KOPT-K1 (cell line): ENCODE measurements around the gene C1orf105.
A peak's percentile ranks its signal among the peaks of the same experiment; 100 is the strongest.
"Not testable (repeated sequence)": the region's sequence is repeated elsewhere in the genome, so short reads cannot be mapped to it uniquely, and the experiment has no call there.

Experiments
- H3K27ac ChIP-seq: fragments of 200-600 bp; sonication (generic); 2 replicates; pipeline ENCODE4 v1.5.1; 2016; ENCODE audit warnings: antibody characterized with exemption, mild to moderate bottlenecking, low read depth, low read length; ENCODE audit not compliant: poor library complexity, severe bottlenecking
- H3K36me3 ChIP-seq: fragments of 200-600 bp; sonication (generic); 2 replicates; pipeline ENCODE4 v1.5.1; 2017; ENCODE audit warnings: antibody characterized with exemption, mild to moderate bottlenecking, low read length, moderate library complexity; ENCODE audit not compliant: insufficient read depth
- H3K9me3 ChIP-seq: fragments of 200-600 bp; sonication (generic); 2 replicates; pipeline ENCODE4 v1.5.1; 2017; ENCODE audit warnings: antibody characterized with exemption, low read length, mild to moderate bottlenecking; ENCODE audit not compliant: insufficient read depth, poor library complexity, severe bottlenecking

Gene C1orf105

GRCh38 chr1:172429331-172430127 lies 9.0 kb downstream of the C1orf105 start:
- H3K36me3 ChIP-seq: no peaks in the 10 kb centered on the region
- H3K27ac ChIP-seq: no peak overlapping the region
- peaks cover 3% of the 10 kb centered on the region for H3K9me3 ChIP-seq

GRCh38 chr1:172430128-172430454 lies 9.6 kb downstream of the C1orf105 start:
- Histone ChIP-seq H3K9me3 (peaks cover 3% of the 10 kb centered on the region), H3K27ac (no peak overlapping the region), H3K36me3 (no peaks in the 10 kb centered on the region)

GRCh38 chr1:172431204-172431603 lies 10.7 kb downstream of the C1orf105 start:
- peak overlapping the region; percentile 34 for H3K27ac ChIP-seq
- H3K36me3 ChIP-seq: no peaks in the 10 kb centered on the region
- H3K9me3 ChIP-seq: no peaks in the 10 kb centered on the region

GRCh38 chr1:172431721-172432192 lies 11.3 kb downstream of the C1orf105 start:
- Histone ChIP-seq H3K9me3 (no peaks in the 10 kb centered on the region), H3K36me3 (no peaks in the 10 kb centered on the region), H3K27ac (peak overlapping the region; percentile 34)

- H3K9me3 ChIP-seq, H3K27ac ChIP-seq: not testable (repeated sequence)
- peaks cover 18% of the 10 kb centered on the region for H3K36me3 ChIP-seq
Observed at GRCh38 chr1:172437183-172437582, 16.7 kb downstream of the C1orf105 start.

- Histone ChIP-seq H3K9me3 (no peaks in the 10 kb centered on the region), H3K27ac (no peak overlapping the region), H3K36me3 (peaks cover 23% of the 10 kb centered on the region)
Observed at GRCh38 chr1:172442404-172442803, 21.9 kb downstream of the C1orf105 start.

- Histone ChIP-seq H3K36me3 (peaks cover 23% of the 10 kb centered on the region), H3K27ac (peak overlapping the region; percentile 79)
Observed at GRCh38 chr1:172442843-172443565, 22.5 kb downstream of the C1orf105 start.

GRCh38 chr1:172443666-172444453 lies 23.4 kb downstream of the C1orf105 start, which contains the start of gene PIGC:
PIGC (minus strand) TSS chr1:172444069; CDS start chr1:172442622, 1,447 bp downstream.
- peak within 1 kb of the TSS; percentile 79 for H3K27ac ChIP-seq
- peaks cover 23% of the 10 kb centered on the region for H3K36me3 ChIP-seq
- no peaks in the 10 kb centered on the region for H3K9me3 ChIP-seq

More at GRCh38 chr1:172442843-172443565, 22.5 kb downstream of the C1orf105 start:
- H3K9me3 ChIP-seq: no peaks in the 10 kb centered on the region

- H3K36me3 ChIP-seq: peaks cover 11% of the 10 kb centered on the region; the same call in 1 of the 2 replicates
- no peaks in the 10 kb centered on the region for H3K9me3 ChIP-seq
- no peak overlapping the region for H3K27ac ChIP-seq
Observed at GRCh38 chr1:172446547-172446946, 26.1 kb downstream of the C1orf105 start.

GRCh38 chr1:172447641-172448040 lies 27.2 kb downstream of the C1orf105 start:
- Histone ChIP-seq H3K36me3 (0 out of 2 replicates have a peak, but pooled peaks cover under 1% of the 10 kb centered on the region), H3K27ac (no peak overlapping the region), H3K9me3 (no peaks in the 10 kb centered on the region)

- Histone ChIP-seq H3K9me3 (no peaks in the 10 kb centered on the region), H3K36me3 (no peaks in the 10 kb centered on the region), H3K27ac (no peak overlapping the region)
Observed at GRCh38 chr1:172448995-172449584, 28.6 kb downstream of the C1orf105 start.

GRCh38 chr1:172449585-172450523 lies 29.4 kb downstream of the C1orf105 start:
- Histone ChIP-seq H3K9me3 (no peaks in the 10 kb centered on the region), H3K27ac (no peak overlapping the region), H3K36me3 (no peaks in the 10 kb centered on the region)

- H3K9me3 ChIP-seq: no peaks in the 10 kb centered on the region
- H3K27ac ChIP-seq: no peak overlapping the region
- no peaks in the 10 kb centered on the region for H3K36me3 ChIP-seq
Observed at GRCh38 chr1:172450524-172450885, 30.0 kb downstream of the C1orf105 start.

GRCh38 chr1:172451002-172451443 lies 30.5 kb downstream of the C1orf105 start:
- no peaks in the 10 kb centered on the region for H3K36me3 ChIP-seq
- H3K27ac ChIP-seq: no peak overlapping the region
- H3K9me3 ChIP-seq: no peaks in the 10 kb centered on the region
